Neural crest cell (in vitro differentiated cells): ENCODE data around the gene WDR18. TPM values are rescaled to one million over a fixed set of nuclear protein-coding genes. Genes with fewer than 3 reads are reported as not detected.

Experiments
- DNase-seq: peaks from one replicate; pipeline ENCODE4 v3.0.0; 2021; ENCODE audit warnings: low read depth, mixed read lengths, low spot score
- H3K27ac Mint-ChIP-seq: one replicate; pipeline ENCODE4 v1.8.0; 2021; ENCODE audit warnings: mild to moderate bottlenecking, mixed read lengths; ENCODE audit not compliant: unreplicated experiment
- H3K27me3 Mint-ChIP-seq: 2 replicates; pipeline ENCODE4 v1.8.0; 2021; ENCODE audit warnings: low read depth, mild to moderate bottlenecking, mixed read lengths
- H3K36me3 Mint-ChIP-seq: 2 replicates; pipeline ENCODE4 v1.8.0; 2021; ENCODE audit warnings: low read depth, mild to moderate bottlenecking, mixed read lengths
- H3K4me1 Mint-ChIP-seq: 2 replicates; pipeline ENCODE4 v1.8.0; 2021; ENCODE audit warnings: mixed read lengths
- H3K4me3 Mint-ChIP-seq: one replicate; pipeline ENCODE4 v1.8.0; 2021; ENCODE audit warnings: mild to moderate bottlenecking, mixed read lengths
- H3K9me3 Mint-ChIP-seq: 2 replicates; pipeline ENCODE4 v1.8.0; 2021; ENCODE audit warnings: mixed read lengths
- CTCF ChIP-seq: fragments of 200-600 bp; sonication (generic); conservative IDR thresholded peaks from 2 replicates; pipeline ENCODE4 v1.5.0; 2021; ENCODE audit warnings: antibody characterized with exemption, mild to moderate bottlenecking
- total RNA-seq: library from RNA; stranded (reverse); gene quantifications from 2 replicates; pipeline ENCODE4 v1.2.1, GENCODE V29; 2021

The WDR18 gene
- total RNA-seq, 1 donor from 2014 or later: 65.2 TPM

GRCh38 chr19:952680-953444 lies 31.3 kb upstream of the WDR18 start:
- DNase-seq: no peak
- no peak overlapping the region for H3K4me3 Mint-ChIP-seq
- no peaks in the 10 kb centered on the region for H3K9me3 Mint-ChIP-seq
- no peak for TF ChIP-seq CTCF
- no peaks in the 10 kb centered on the region for H3K36me3 Mint-ChIP-seq
- no peak overlapping the region for H3K27ac Mint-ChIP-seq
- peaks cover 16% of the 10 kb centered on the region for H3K4me1 Mint-ChIP-seq
- peaks cover 26% of the 10 kb centered on the region for H3K27me3 Mint-ChIP-seq

GRCh38 chr19:953445-954271 lies 30.5 kb upstream of the WDR18 start:
- Mint-ChIP-seq H3K27ac (no peak overlapping the region), H3K4me3 (peak overlapping the region; percentile 47)

GRCh38 chr19:954272-954671 lies 29.9 kb upstream of the WDR18 start:
- peaks cover 16% of the 10 kb centered on the region for H3K4me1 Mint-ChIP-seq
- H3K9me3 Mint-ChIP-seq: no peaks in the 10 kb centered on the region
- no peak overlapping the region for H3K27ac Mint-ChIP-seq
- H3K4me3 Mint-ChIP-seq: no peak overlapping the region
- H3K36me3 Mint-ChIP-seq: no peaks in the 10 kb centered on the region
- peaks cover 30% of the 10 kb centered on the region for H3K27me3 Mint-ChIP-seq
- no peak for DNase-seq
- no peak for TF ChIP-seq CTCF

More at GRCh38 chr19:953445-954271, 30.5 kb upstream of the WDR18 start:
- no peak for DNase-seq
- no peaks in the 10 kb centered on the region for H3K9me3 Mint-ChIP-seq
- peaks cover 28% of the 10 kb centered on the region for H3K27me3 Mint-ChIP-seq
- TF ChIP-seq CTCF: no peak
- no peaks in the 10 kb centered on the region for H3K36me3 Mint-ChIP-seq
- peaks cover 16% of the 10 kb centered on the region for H3K4me1 Mint-ChIP-seq

- Mint-ChIP-seq H3K36me3 (no peaks in the 10 kb centered on the region), H3K4me3 (no peak overlapping the region), H3K27me3 (peaks cover 30% of the 10 kb centered on the region), H3K27ac (no peak overlapping the region), H3K4me1 (peaks cover 20% of the 10 kb centered on the region), H3K9me3 (no peaks in the 10 kb centered on the region)
- no peak for DNase-seq
- no peak for TF ChIP-seq CTCF
Measured at GRCh38 chr19:954672-955494, 29.3 kb upstream of the WDR18 start.
